Measurements from ENCODE around the gene SELENOK. TPM values are rescaled to one million over a fixed set of nuclear protein-coding genes. Genes with fewer than 3 reads are reported as not detected.
A peak's percentile ranks its signal among the peaks of the same experiment; 100 is the strongest.
"Not testable (repeated sequence)": the region's sequence is repeated elsewhere in the genome, so short reads cannot be mapped to it uniquely, and the experiment has no call there.

Gene SELENOK
- 21.4 TPM for total RNA-seq

GRCh38 chr3:53891497-53892285 is at the start of gene SELENOK:
Gene SELENOK, minus strand, starts transcription at chr3:53891859.
- DNase-seq: peak; percentile 100

- no peak for DNase-seq
Measured at GRCh38 chr3:53941184-53941583, 49.5 kb upstream of the SELENOK start.

GRCh38 chr3:53940623-53941022 is 49.0 kb upstream of the SELENOK start:
- DNase-seq: no peak

- DNase-seq: no peak
Measured at GRCh38 chr3:53939813-53940212, 48.2 kb upstream of the SELENOK start.

- DNase-seq: peak; percentile 39
Measured at GRCh38 chr3:53939086-53939582, 47.5 kb upstream of the SELENOK start.

- DNase-seq: peak; percentile 80
Measured at GRCh38 chr3:53938645-53939044, 47.0 kb upstream of the SELENOK start.

GRCh38 chr3:53936347-53936746 is 44.7 kb upstream of the SELENOK start:
- DNase-seq: no peak

GRCh38 chr3:53935283-53935901 is 43.7 kb upstream of the SELENOK start:
- DNase-seq: no peak

GRCh38 chr3:53927208-53927872 is 35.7 kb upstream of the SELENOK start:
- DNase-seq: not testable (repeated sequence)

- DNase-seq: no peak
Measured at GRCh38 chr3:53921296-53921695, 29.6 kb upstream of the SELENOK start.

- DNase-seq: no peak
Measured at GRCh38 chr3:53919741-53920140, 28.1 kb upstream of the SELENOK start.

GRCh38 chr3:53913401-53913800 is 21.7 kb upstream of the SELENOK start:
- DNase-seq: no peak

- no peak for DNase-seq
Measured at GRCh38 chr3:53902711-53903110, 11.1 kb upstream of the SELENOK start.

- no peak for DNase-seq
Measured at GRCh38 chr3:53902067-53902466, 10.4 kb upstream of the SELENOK start.

- no peak for DNase-seq
Measured at GRCh38 chr3:53900666-53901331, 9.1 kb upstream of the SELENOK start.

- DNase-seq: no peak
Measured at GRCh38 chr3:53899750-53900149, 8.1 kb upstream of the SELENOK start.

GRCh38 chr3:53892286-53892637 is 603 bp upstream of the SELENOK start:
- DNase-seq: no peak

GRCh38 chr3:53890726-53891475 is 758 bp downstream of the SELENOK start:
- DNase-seq: peak; percentile 53

GRCh38 chr3:53888232-53888631 is 3.4 kb downstream of the SELENOK start:
- no peak for DNase-seq

GRCh38 chr3:53887446-53887845 is 4.2 kb downstream of the SELENOK start:
- no peak for DNase-seq

GRCh38 chr3:53885239-53885638 is 6.4 kb downstream of the SELENOK start:
- DNase-seq: no peak

GRCh38 chr3:53884623-53885022 is 7.0 kb downstream of the SELENOK start:
- DNase-seq: no peak

Measured in tongue (tissue), 2 donors.